IMR-90 (cell line): ENCODE data around the gene UBN1. TPM values are rescaled to one million over a fixed set of nuclear protein-coding genes. Genes with fewer than 3 reads are reported as not detected.

Experiments
- ATAC-seq: fragments of 200-7000 bp; cut with Tn5 transposase; 2 replicates; pipeline ENCODE4 v1.9.1; 2020; ENCODE audit warnings: low read depth, mild to moderate bottlenecking, moderate library complexity
- BruUV-seq: library from RNA; stranded (reverse); fragments of 400-500 nt; replicated peaks from 2 replicates; lab custom pipeline; 2021; lab: Mats Ljungman, UMichigan
- CTCF ChIA-PET: fragments of 300-600 bp; formaldehyde crosslinking; extraction: SDS; loops from one replicate; lab custom pipeline; 2021; ENCODE audit warnings: antibody characterized with exemption; lab: Yijun Ruan, JAX
- POLR2A ChIA-PET: fragments of 300-600 bp; sonication (Branson Sonifier 250); formaldehyde crosslinking; loops from one replicate; lab custom pipeline; 2022; ENCODE audit warnings: antibody characterized with exemption; ENCODE audit not compliant: unreplicated experiment; lab: Charles Lee
- DNase-seq: peaks from one replicate; pipeline ENCODE4 v3.0.0; 2013
- H2AFZ ChIP-seq: replicated peaks from 2 replicates; pipeline ENCODE3; 2013; ENCODE audit warnings: low read length, mild to moderate bottlenecking; ENCODE audit not compliant: poor library complexity
- H2AK5ac ChIP-seq: 2 replicates; pipeline ENCODE4 v1.6.1; 2013; ENCODE audit warnings: low read depth, low read length, inconsistent platforms
- H2AK9ac ChIP-seq: replicated peaks from 2 replicates; pipeline ENCODE3; 2013; ENCODE audit warnings: mild to moderate bottlenecking, low read depth, low read length, moderate library complexity; ENCODE audit not compliant: poor library complexity
- H2BK120ac ChIP-seq: 2 replicates; pipeline ENCODE4 v1.6.1; 2013; ENCODE audit warnings: low read depth, low read length, inconsistent platforms
- H2BK15ac ChIP-seq: 3 replicates; pipeline ENCODE4 v1.6.1; 2013; ENCODE audit warnings: low read depth, low read length, inconsistent platforms
- H2BK20ac ChIP-seq: 2 replicates; pipeline ENCODE4 v1.6.1; 2013; ENCODE audit warnings: low read depth, mild to moderate bottlenecking, inconsistent platforms, low read length, moderate library complexity
- H2BK5ac ChIP-seq: 2 replicates; pipeline ENCODE4 v1.6.1; 2013; ENCODE audit warnings: mild to moderate bottlenecking, low read depth, low read length, inconsistent platforms; ENCODE audit not compliant: poor library complexity, severe bottlenecking
- H3K14ac ChIP-seq: replicated peaks from 2 replicates; pipeline ENCODE4 v1.6.1; 2013; ENCODE audit warnings: low read depth, low read length, inconsistent platforms
- H3K18ac ChIP-seq: 2 replicates; pipeline ENCODE4 v1.6.1; 2013; ENCODE audit warnings: low read depth, low read length, control low read depth
- H3K23ac ChIP-seq: 2 replicates; pipeline ENCODE4 v1.6.1; 2013; ENCODE audit warnings: low read depth, low read length, inconsistent platforms
- H3K27ac ChIP-seq: 2 replicates; pipeline ENCODE4 v1.5.1; 2013; ENCODE audit warnings: mild to moderate bottlenecking, control low read depth, low read length; ENCODE audit not compliant: insufficient read depth
- H3K27me3 ChIP-seq: 2 replicates; pipeline ENCODE4 v1.6.1; 2013; ENCODE audit warnings: low read length; ENCODE audit not compliant: control insufficient read depth, insufficient read depth
- H3K36me3 ChIP-seq: 2 replicates; pipeline ENCODE4 v1.6.1; 2013; ENCODE audit warnings: low read length, mixed read lengths; ENCODE audit not compliant: control insufficient read depth, insufficient read depth
- H3K4ac ChIP-seq: 2 replicates; pipeline ENCODE4 v1.6.1; 2013; ENCODE audit warnings: low read depth, low read length, inconsistent platforms
- H3K4me1 ChIP-seq: 2 replicates; pipeline ENCODE4 v1.6.1; 2013; ENCODE audit warnings: low read length, mixed read lengths; ENCODE audit not compliant: control insufficient read depth, insufficient read depth
- H3K4me2 ChIP-seq: 2 replicates; pipeline ENCODE4 v1.6.1; 2013; ENCODE audit warnings: low read depth, mild to moderate bottlenecking, control low read depth, low read length, moderate library complexity
- H3K4me3 ChIP-seq: 2 replicates; pipeline ENCODE4 v1.5.1; 2013; ENCODE audit warnings: low read depth, mild to moderate bottlenecking, control low read depth, low read length, moderate library complexity; ENCODE audit not compliant: insufficient read depth
- H3K56ac ChIP-seq: 2 replicates; pipeline ENCODE4 v1.6.1; 2013; ENCODE audit warnings: low read length, inconsistent platforms; ENCODE audit not compliant: insufficient read depth; ENCODE audit errors: extremely low read depth
- H3K79me1 ChIP-seq, 2 experiments: 2 replicates each; pipeline ENCODE4 v1.6.1; 2013; ENCODE audit warnings: low read length in 2 of 2, inconsistent platforms in 1 of 2, low read depth in 1 of 2
- H3K9ac ChIP-seq: 2 replicates; pipeline ENCODE4 v1.6.1; 2013; ENCODE audit warnings: low read depth, low read length, control low read depth
- H3K9me1 ChIP-seq: 2 replicates; pipeline ENCODE4 v1.6.1; 2013; ENCODE audit warnings: low read length, inconsistent platforms; ENCODE audit not compliant: insufficient read depth
- H3K9me3 ChIP-seq: 2 replicates; pipeline ENCODE4 v1.6.1; 2013; ENCODE audit warnings: low read length; ENCODE audit not compliant: control insufficient read depth, insufficient read depth
- H4K20me1 ChIP-seq: 2 replicates; pipeline ENCODE4 v1.6.1; 2013; ENCODE audit warnings: low read length, inconsistent platforms; ENCODE audit not compliant: insufficient read depth
- H4K5ac ChIP-seq: 2 replicates; pipeline ENCODE4 v1.6.1; 2013; ENCODE audit warnings: mild to moderate bottlenecking, low read depth, low read length, control low read depth
- H4K8ac ChIP-seq, 2 experiments: 2 replicates each; pipeline ENCODE4 v1.6.1; 2013; ENCODE audit warnings: low read depth in 2 of 2, low read length in 2 of 2, control low read depth in 1 of 2, inconsistent platforms in 1 of 2
- H4K91ac ChIP-seq: 2 replicates; pipeline ENCODE4 v1.6.1; 2013; ENCODE audit warnings: low read depth, low read length, inconsistent platforms; ENCODE audit not compliant: insufficient read depth
- CHD1 ChIP-seq: IDR thresholded peaks from 2 replicates; pipeline ENCODE4 v1.6.1; 2012; ENCODE audit warnings: low read depth, low read length, improper control_type of control experiment
- FOS ChIP-seq: fragments of 150-350 bp; IDR thresholded peaks from 2 replicates; pipeline ENCODE4 v1.6.1; 2016; ENCODE audit warnings: low read depth, low read length
- POLR2A ChIP-seq: IDR thresholded peaks from 2 replicates; pipeline ENCODE4 v1.6.1; 2012; ENCODE audit warnings: mild to moderate bottlenecking, low read depth, low read length
- WGBS, 2 experiments: methylation state at CpG; one replicate each; pipeline versions ENCODE4 v1.1.5 to v1.1.7; 2013; ENCODE audit warnings: missing lambda C conversion rate in 2 of 2; ENCODE audit not compliant: insufficient read length in 1 of 2; ENCODE audit errors: extremely low coverage in 2 of 2; 5-methylcytosine and 5-hydroxymethylcytosine counted together
- dilution Hi-C: fragments of 300-500 bp; cut with HindIII; formaldehyde crosslinking; loops from one replicate; pipeline ENCODE4 v1.14.3; 2018; ENCODE audit warnings: low sequenced_read_pairs; ENCODE audit not compliant: unreplicated experiment
- in situ Hi-C: fragments of 300-500 bp; cut with MboI; formaldehyde crosslinking; loops from 3 replicates; pipeline ENCODE4 v1.14.3; 2019; ENCODE audit warnings: low sequenced_read_pairs, inconsistent platforms, mixed read lengths
- intact Hi-C: fragments of 100-400 bp; cut with micrococcal nuclease; formaldehyde crosslinking; loops from 2 replicates; pipeline ENCODE4 v1.10.0; 2022
- polyA plus RNA-seq, 3 experiments: library from polyadenylated mRNA; depleted of rRNA; stranded (reverse); fragments of >200 nt; gene quantifications; 2 replicates each; pipeline ENCODE4 v1.2.3, GENCODE V29; 2012; ENCODE audit warnings: low replicate concordance in 1 of 3
- total RNA-seq: library from RNA; depleted of rRNA; stranded (reverse); fragments of >200 nt; gene quantifications from 2 replicates; pipeline ENCODE4 v1.2.3, GENCODE V29; 2012
- TF ChIP-seq, protein P1 (sequence below): fragments of 150-350 bp; IDR thresholded peaks from 2 replicates; pipeline ENCODE4 v1.6.1; 2017; ENCODE audit warnings: mild to moderate bottlenecking, antibody characterized with exemption, low read length, low read depth
- TF ChIP-seq, protein P2 (sequence below): conservative IDR thresholded peaks from 2 replicates; pipeline ENCODE4 v1.5.1; 2012; ENCODE audit warnings: mild to moderate bottlenecking, low read depth, low read length, improper control_type of control experiment

Gene UBN1
- total and polyA plus RNA-seq, 2 of the 4 experiments (the other 2 are of a cell fraction), result 5.7 to 16.3 TPM

DNA sequence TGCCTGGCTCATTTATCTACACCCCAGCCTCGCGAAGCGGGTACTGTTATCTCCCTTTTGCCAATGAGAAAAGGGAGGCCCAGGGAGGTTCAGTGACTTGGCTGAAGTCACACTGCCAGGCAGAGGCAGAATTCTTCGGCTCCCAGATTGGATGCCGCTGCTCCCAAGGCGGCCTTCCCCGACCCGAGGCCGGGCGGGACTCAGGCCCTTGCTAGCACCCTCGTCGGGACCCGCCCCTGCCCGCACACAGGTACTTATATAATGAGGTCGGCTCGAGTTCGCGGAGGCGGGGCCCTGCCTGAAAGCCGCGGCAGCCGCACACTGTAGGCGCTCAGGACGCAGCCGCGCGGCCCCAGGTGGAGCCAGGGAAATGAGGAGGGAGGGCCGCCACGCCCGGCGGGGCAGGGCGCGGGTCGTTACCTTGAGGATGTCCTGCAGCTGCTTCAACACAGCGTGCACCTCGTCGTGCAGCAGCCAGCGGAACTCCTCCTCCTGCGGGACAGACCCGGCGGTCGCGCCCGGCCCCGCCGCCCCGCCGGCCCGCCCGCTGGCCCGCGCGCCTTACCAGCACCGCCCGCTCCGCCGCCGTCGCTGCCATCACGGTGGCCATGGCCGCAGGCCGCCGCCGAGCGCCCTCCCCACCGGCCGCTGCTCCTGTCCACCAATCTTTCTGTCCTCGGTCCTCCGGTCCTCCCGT lies 45.2 kb upstream of the UBN1 start, which contains the start of gene ROGDI:
TSS of gene ROGDI (minus strand) at position 672 of the 697 bp plus-strand sequence. CDS start at position 610, 62 bp downstream.
- no peak within 1 kb of the TSS for H2AK5ac ChIP-seq
- no peaks in the 10 kb centered on the region for H3K9me1 ChIP-seq
- peak within 1 kb of the TSS; percentile 69 for H3K23ac ChIP-seq
- H3K27ac ChIP-seq, result peak within 1 kb of the TSS; percentile 59
- peaks cover 0 to 7% of the 10 kb centered on the region in 2 experiments; a peak in 1 of 4 replicates for H3K79me1 ChIP-seq
- peaks cover 23% of the 10 kb centered on the region for H3K36me3 ChIP-seq
- TF ChIP-seq CHD1 (no peak), POLR2A (no peak), FOS (no peak)
- TF ChIP-seq, protein P1, sequence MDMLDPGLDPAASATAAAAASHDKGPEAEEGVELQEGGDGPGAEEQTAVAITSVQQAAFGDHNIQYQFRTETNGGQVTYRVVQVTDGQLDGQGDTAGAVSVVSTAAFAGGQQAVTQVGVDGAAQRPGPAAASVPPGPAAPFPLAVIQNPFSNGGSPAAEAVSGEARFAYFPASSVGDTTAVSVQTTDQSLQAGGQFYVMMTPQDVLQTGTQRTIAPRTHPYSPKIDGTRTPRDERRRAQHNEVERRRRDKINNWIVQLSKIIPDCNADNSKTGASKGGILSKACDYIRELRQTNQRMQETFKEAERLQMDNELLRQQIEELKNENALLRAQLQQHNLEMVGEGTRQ, result no peak
- TF ChIP-seq, protein P2, sequence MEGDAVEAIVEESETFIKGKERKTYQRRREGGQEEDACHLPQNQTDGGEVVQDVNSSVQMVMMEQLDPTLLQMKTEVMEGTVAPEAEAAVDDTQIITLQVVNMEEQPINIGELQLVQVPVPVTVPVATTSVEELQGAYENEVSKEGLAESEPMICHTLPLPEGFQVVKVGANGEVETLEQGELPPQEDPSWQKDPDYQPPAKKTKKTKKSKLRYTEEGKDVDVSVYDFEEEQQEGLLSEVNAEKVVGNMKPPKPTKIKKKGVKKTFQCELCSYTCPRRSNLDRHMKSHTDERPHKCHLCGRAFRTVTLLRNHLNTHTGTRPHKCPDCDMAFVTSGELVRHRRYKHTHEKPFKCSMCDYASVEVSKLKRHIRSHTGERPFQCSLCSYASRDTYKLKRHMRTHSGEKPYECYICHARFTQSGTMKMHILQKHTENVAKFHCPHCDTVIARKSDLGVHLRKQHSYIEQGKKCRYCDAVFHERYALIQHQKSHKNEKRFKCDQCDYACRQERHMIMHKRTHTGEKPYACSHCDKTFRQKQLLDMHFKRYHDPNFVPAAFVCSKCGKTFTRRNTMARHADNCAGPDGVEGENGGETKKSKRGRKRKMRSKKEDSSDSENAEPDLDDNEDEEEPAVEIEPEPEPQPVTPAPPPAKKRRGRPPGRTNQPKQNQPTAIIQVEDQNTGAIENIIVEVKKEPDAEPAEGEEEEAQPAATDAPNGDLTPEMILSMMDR, result no peak
- H3K4ac ChIP-seq, result peak within 1 kb of the TSS; percentile 90
- no peaks in the 10 kb centered on the region for H3K9me3 ChIP-seq
- peak within 1 kb of the TSS; percentile 97 for H2AFZ ChIP-seq
- H2BK15ac ChIP-seq, result no peak within 1 kb of the TSS
- ChIA-PET CTCF (no interaction called here), POLR2A (interaction anchor here (0.5 to 0.6 kb wide), 4 partner anchors 45 to 205 kb away, joined by 3 to 5 read pairs (median 4); no protein-coding TSS in a partner anchor)
- H3K18ac ChIP-seq, result no peak within 1 kb of the TSS
- peak within 1 kb of the TSS; percentile 62; the same call in 1 of the 2 replicates for H2BK120ac ChIP-seq
- H3K56ac ChIP-seq, result no peak within 1 kb of the TSS
- 0 out of 2 replicates have a peak within 1 kb of the TSS, but pooled peaks have one; percentile 31 for H4K5ac ChIP-seq
- ATAC-seq, result peak; percentile 30
- BruUV-seq, result no TSS peak
- intact Hi-C loops, result loop anchor here (2.0 to 5.0 kb wide), 2 partner anchors 35 to 155 kb away; partner anchors contain the start of gene ZNF500
- no peaks in the 10 kb centered on the region for H3K27me3 ChIP-seq
- no peaks in the 10 kb centered on the region; the same call in 1 of the 2 replicates for H4K20me1 ChIP-seq
- peak within 1 kb of the TSS; percentile 50; the same call in 1 of the 2 replicates for H3K14ac ChIP-seq
- peak within 1 kb of the TSS; percentile 86 for H3K4me2 ChIP-seq
- H4K91ac ChIP-seq, result no peak within 1 kb of the TSS; the same call in 1 of the 2 replicates
- peak within 1 kb of the TSS; percentile 57 for H3K9ac ChIP-seq
- H2BK20ac ChIP-seq, result no peak within 1 kb of the TSS
- 1% methylated on average over 50 of the region's 70 CpGs; no CpG with 5 or more reads in 1 of the 2 experiments for WGBS, 2 experiments
- peak within 1 kb of the TSS; percentile 81 for H2BK5ac ChIP-seq
- peak; percentile 12 for DNase-seq
- H4K8ac ChIP-seq, result peak within 1 kb of the TSS; percentile 79 to 84; a peak in 3 of 4 replicates
- H3K4me1 ChIP-seq, result peaks cover 5% of the 10 kb centered on the region; the same call in 1 of the 2 replicates
- in situ Hi-C loops, result no loop called here
- H2AK9ac ChIP-seq, result peak within 1 kb of the TSS; percentile 91
- H3K4me3 ChIP-seq, result peak within 1 kb of the TSS; percentile 94
- dilution Hi-C loops, result no loop called here
